Activated CD4-positive, alpha-beta T cell treated with anti-CD3 and anti-CD28 coated beads, Interleukin-10, Interleukin-2, amounts not matched to agents 100 ng/mL and 50 ng/mL, durations not matched to agents 16 hours and 8 hours (primary cell): ENCODE data around the gene JAML.
A peak's percentile ranks its signal among the peaks of the same experiment; 100 is the strongest.

Experiments used
- DNase-seq: peaks from one replicate; pipeline ENCODE4 v3.0.0-alpha.2; 2020

The JAML gene

GRCh38 chr11:118239509-118240205 is 14.8 kb upstream of the JAML start:
- no peak for DNase-seq

DNA sequence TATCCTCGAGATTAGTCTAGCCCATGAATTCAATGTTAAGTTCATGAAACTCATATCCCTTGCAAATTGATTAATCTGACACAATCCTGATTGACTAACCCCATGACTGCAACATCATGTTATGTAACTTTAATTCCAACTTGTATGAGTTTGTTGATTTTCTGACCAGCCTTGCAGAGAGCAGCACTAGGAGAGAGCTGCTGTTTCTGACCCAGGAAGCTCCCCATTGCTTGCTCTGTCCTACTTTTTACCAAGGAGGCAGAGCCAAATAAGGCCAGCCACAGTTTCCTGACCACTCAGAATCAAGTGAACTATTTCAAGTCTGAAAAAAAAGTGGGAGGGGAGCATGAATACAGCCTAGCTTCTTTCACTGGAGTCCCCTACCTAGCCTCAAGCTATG is 14.1 kb upstream of the JAML start:
- peak; percentile 59 for DNase-seq

GRCh38 chr11:118238421-118238820 is 13.6 kb upstream of the JAML start:
- no peak for DNase-seq

DNA sequence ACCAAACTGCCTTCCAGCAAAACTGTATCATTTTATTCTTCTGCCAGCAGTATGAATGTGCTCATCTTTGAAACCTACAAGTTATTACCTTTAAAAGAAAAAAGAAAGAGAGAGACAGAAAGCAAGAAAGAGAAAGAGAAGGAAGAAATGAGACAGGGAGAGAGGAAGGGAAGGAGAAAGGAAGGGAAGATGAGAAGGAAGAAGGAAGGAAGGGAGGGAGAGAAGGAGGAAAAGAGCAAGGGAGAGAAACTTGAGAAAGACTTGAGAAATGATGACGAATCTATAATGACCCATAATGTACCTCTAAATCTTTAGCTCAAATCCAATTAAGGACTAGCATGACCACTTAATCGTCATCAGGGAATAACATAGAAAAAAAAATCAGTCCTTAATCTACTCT is 11.4 kb upstream of the JAML start:
- DNase-seq, result no peak

DNA sequence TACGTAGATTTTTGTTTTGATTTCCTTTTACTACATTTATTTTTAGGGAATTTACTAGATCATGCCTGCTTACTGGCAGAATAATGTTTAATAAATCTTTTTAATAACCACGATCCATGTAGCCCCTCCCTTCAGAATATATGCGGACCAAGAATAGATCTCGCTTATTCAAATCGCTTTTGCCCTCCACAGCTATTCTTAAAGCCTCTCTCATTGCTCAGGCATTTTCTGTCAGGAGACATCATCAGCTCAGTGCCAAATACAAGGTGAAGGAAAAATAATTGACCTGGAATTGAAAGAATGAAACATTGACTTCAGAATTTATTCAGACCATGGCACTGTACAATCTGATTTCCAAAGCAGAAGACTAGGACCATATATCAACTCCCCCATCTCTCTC is 10.0 kb upstream of the JAML start:
- DNase-seq, result no peak

GRCh38 chr11:118233850-118234249 is 9.0 kb upstream of the JAML start:
- DNase-seq, result no peak

DNA sequence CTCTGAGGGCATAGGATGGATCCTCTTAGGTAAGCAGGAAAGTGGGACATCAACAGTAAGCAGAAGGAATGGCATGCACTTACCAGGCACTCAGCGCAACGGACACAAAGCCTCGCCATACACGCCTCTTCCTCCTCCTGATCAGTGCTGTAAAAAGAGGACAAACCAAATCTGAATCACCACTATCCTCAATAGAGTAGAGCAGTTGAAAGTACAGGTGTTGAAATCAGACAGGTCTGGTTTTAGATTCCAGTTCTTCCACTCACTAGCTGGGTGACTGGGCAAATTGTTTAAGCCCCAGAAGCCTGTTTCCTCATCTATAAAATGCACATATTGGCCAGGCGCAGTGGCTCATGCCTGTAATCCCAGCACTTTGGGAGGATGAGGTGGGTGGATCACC is 8.6 kb upstream of the JAML start:
- no peak for DNase-seq

- peak; percentile 62 for DNase-seq
Observed at GRCh38 chr11:118232659-118233058, 7.8 kb upstream of the JAML start.

- DNase-seq, result no peak
Observed at GRCh38 chr11:118231461-118231860, 6.7 kb upstream of the JAML start.

DNA sequence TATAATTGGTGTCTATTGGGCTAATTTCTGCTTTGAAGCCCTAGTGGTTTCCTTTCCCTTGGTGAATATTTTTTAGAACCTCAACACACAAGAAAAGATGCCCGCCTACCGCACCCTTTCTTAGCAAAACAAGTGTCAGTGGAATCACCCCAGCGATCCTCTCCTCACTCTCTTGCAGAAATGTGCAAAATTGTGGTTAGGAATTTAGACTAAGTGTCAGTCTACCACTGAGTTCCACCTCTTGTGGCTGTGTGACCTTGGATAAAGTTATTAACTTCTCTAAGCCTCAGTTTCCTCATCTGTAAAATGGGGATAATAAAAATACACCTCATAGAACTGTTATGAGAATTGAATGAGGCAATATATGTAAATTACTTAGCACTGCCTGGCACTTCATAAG is 5.3 kb upstream of the JAML start:
- no peak for DNase-seq

GRCh38 chr11:118229274-118229847 is 4.5 kb upstream of the JAML start:
- DNase-seq, result no peak

- peak; percentile 89 for DNase-seq
Observed at GRCh38 chr11:118227865-118228785, 3.3 kb upstream of the JAML start.

GRCh38 chr11:118226781-118227180 is 2.0 kb upstream of the JAML start:
- peak; percentile 79 for DNase-seq

GRCh38 chr11:118226296-118226695 is 1.5 kb upstream of the JAML start:
- no peak for DNase-seq

DNA sequence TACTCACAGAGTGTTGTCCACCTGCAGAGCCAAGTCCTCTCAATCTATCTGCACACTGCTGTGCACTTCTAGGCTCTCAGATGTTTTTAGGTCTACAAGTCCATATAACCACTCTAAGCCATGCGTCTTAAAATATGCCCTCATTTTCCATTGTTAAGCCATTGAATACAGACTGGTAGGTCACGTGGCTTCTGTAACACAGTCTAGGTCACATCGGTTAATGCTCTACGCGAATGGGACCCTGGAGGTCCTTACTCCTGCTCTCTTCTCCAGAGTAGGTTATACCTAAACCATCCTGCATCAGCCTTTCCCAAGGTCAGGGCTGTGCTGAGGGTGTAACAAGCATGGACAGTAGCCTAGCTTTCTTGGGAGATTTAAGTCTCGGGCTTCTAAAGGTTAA is 819 bp downstream of the JAML start:
- peak; percentile 64 for DNase-seq

DNA sequence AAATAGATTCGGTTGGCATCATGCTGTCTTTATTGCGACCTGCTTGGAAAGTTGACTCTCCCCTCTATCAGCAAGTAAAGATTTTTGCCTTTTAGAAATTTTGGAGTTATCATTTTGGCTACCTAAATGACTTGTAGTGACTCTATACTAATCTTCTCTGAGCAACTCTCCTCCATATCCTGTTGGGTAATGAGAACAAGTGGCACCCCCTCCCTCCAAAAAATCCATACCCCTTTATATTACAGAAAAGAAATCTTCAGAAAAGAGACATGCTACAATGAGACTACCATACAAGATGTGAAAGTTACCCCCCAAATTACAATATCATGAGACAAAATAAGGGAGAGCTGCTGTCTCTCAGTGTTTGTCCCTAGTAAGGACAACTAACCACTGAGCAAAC is 1.2 kb downstream of the JAML start:
- DNase-seq, result peak; percentile 62

GRCh38 chr11:118222437-118222836 is 2.4 kb downstream of the JAML start:
- DNase-seq, result no peak

DNA sequence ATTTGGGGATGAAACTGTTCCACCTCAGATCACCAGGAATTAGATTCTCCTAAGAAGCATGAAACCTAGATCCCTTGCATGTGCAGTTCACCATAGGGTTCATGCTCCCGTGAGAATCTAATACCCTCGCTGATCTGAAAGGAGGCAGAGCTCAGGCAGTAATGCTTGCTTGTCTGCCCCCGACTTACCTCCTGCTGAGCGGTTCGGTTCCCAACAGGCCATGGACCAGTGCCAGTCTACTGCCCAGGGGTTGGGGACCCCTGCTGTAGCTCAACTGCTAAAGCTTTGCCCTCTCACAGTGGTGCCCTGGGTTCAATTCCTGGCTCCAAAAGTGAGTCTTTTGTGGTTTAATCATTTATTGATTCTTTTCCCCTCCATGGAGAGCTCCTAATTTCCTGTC is 3.4 kb downstream of the JAML start:
- no peak for DNase-seq

- no peak for DNase-seq
Observed at GRCh38 chr11:118219732-118220131, 5.1 kb downstream of the JAML start.

- no peak for DNase-seq
Observed at GRCh38 chr11:118219244-118219643, 5.6 kb downstream of the JAML start.

- peak; percentile 84 for DNase-seq
Observed at GRCh38 chr11:118217575-118217974, 7.2 kb downstream of the JAML start.

DNA sequence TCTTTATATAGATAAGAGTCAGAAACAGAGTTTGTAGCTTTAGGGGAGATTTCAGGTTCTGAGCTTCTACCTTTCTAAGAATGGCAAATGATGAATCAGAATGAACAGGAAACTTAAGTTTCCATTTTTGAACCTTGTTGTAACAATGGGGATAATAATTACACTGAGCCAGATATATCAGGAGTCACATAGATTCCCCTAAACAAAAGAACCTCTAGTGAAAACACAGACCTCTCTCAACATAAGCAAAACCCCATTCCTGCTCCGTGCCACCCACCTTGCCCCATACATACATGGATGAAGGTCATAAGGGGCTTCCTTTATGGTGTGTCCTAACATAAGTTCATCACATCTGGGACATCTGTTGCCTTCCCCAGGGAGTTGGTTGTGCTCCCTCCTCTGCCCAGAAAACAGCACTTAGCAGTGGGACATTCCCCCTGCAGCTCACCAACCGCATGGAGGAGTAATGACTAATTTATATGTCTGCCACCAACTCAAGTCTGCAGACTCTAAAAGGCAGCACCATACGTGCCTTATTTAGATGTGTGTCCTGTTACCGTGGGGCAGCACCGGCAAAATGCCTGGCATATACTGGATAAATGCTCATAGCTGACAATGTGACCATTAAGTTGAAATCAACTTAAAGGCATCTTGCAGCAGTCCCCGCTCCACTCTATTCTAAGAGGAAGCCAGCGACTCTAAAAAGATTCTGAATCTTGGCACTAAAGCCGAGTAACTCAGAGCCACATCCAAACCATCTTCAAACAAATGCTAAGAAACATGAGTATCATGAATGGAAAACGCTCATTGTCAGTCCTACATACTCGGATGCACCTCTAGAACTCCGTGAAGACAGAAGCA is 8.0 kb downstream of the JAML start:
- peak; percentile 84 for DNase-seq

GRCh38 chr11:118215765-118216164 is 9.0 kb downstream of the JAML start:
- DNase-seq, result no peak
